GM19035 (cell line): ENCODE results near the gene TJAP1.
"Not testable (repeated sequence)": the region's sequence is repeated elsewhere in the genome, so short reads cannot be mapped to it uniquely, and the experiment has no call there.

Source experiments
- ATAC-seq: cut with Tn5 transposase; IDR thresholded peaks from one replicate; pipeline ENCODE4 v1.9.1; 2021; ENCODE audit not compliant: unreplicated experiment

Gene TJAP1

DNA sequence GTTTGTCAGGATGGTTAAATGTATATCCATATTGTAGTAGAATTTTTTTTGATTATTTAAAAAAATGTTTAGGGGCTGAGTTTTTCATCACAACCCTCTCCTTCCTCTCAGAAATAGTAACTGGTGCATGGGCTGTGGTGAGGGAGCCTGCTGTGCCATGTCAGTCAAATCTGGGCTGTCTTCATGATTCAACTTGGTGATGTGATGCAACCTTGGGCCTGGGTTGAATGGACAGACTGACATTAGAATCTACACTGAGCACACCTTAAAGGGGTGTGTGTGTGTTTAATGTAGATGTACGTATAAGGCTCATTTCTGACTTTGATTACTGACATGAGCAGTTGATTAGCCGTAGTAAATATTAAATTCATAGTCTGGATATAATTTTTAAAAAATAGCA lies 3.7 kb downstream of the TJAP1 start:
- no peak for ATAC-seq

DNA sequence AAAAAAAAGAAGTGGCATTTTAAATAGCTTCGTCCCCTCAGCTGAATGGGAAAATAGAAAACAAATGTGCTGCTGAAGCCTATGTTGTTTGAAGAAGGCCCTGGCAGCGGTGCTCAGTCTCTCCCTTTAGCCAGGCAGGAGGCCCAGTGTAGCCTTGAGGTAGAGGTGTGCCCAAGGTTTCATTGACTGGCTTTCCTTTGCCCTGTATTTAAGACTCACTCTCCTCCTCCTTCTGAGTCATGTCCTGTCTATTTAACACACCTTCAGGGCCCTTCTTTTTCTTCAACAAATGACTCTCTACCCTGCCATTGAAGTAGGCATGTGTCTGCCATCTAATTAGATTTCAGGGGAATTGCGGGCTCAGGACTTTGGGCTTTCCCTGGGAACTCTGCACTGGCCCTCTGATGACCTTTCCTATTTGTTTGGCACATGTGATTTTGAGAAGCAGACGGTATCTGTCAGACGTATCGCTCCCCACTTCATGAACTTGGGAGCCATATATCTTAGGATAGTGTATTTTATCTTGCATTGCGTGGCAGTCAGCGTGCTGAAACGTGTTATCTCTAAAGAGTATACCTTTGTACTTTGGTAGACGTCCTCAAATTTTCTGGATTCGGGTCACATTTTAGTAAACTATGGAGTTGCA lies 4.3 kb downstream of the TJAP1 start:
- no peak for ATAC-seq

DNA sequence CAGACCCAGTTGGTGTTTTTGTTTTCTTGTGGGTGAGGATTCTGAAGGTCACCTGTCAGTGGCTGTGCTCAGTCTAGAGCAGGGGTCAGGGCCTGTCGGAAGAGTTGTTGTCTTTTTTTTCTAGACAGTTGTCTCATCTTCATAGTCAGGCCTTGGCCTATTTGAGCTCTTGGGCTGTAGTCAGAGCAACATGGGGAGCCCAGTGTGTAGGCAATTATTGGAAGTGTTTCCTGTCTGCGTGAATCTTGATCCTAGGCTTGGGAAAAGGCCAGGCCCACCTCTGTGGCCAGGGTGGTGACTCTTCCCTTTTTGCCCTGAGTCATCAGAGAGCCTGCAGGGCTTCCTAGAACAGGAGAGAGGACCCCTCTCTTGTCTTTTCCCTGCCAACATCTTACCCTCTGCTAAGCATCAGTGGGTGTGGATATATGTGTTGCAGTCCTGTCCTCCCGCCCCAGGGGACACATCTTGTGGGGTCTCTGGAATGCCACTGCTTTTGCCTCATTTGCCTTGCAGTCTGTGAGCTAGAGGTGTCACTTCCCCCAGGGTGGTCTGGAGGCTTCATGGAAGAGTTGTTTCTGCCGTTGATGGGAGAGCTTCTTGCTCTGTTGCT lies 11.4 kb downstream of the TJAP1 start:
- no peak for ATAC-seq

DNA sequence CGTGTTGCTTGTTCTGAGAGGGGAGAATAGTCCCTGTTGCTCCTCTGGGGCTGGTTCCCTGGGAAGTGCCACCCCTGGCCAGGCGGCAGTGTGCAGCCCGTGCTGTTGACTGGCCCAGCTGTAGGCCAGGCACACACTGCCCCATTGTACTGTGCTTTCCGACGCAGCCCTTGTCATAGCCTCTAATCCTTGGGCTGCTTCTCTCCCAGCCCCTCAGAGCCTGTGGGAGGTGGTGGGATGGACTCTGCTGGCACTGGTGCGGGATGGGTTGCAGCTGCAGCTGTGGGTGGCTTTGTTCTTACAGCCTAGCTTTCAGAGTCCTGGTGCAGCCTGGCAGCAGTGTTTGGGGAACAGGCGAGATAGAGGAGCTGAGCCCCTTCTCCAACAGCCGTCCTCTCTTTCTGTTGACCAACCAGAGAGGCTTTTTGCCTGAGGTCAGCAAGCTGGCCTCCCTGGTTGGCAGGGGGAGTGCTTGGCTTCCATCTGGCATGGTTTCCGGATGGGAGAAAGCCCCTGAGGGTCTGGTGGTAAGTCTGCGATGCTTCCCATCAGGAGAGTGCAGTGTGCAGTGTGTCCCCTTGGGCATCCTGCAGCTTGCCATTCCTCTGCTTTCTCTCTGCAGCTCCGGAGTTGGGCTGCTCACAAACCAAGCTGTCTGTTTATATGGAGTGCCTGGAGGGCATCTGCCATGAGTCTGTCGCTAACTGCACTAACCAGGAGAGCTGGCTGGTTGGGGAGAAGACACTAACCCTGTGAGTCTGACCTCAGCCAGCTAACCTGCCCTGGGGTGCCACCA lies 12.1 kb downstream of the TJAP1 start:
- ATAC-seq = no peak

DNA sequence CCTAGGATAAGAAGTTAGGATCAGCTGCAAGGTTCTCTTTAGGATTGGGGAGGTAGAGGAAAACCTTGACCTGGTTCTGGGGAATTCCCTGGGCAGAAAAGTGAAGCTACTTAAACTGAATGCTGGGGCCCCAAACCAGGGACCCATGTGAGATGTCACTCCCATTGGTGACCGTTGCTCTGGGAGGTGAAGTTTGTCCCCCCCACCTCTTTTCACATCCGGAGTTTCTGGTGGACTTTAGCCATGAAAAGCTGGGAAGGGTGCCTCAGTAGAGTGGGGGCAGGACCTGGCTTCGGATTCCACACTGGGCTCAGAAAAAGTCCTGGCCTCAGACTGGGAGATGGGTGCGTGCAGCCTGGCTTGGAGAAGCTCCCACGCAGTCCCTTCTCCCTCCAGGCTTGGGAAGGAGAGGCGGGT lies 13.2 kb downstream of the TJAP1 start:
- ATAC-seq = no peak

DNA sequence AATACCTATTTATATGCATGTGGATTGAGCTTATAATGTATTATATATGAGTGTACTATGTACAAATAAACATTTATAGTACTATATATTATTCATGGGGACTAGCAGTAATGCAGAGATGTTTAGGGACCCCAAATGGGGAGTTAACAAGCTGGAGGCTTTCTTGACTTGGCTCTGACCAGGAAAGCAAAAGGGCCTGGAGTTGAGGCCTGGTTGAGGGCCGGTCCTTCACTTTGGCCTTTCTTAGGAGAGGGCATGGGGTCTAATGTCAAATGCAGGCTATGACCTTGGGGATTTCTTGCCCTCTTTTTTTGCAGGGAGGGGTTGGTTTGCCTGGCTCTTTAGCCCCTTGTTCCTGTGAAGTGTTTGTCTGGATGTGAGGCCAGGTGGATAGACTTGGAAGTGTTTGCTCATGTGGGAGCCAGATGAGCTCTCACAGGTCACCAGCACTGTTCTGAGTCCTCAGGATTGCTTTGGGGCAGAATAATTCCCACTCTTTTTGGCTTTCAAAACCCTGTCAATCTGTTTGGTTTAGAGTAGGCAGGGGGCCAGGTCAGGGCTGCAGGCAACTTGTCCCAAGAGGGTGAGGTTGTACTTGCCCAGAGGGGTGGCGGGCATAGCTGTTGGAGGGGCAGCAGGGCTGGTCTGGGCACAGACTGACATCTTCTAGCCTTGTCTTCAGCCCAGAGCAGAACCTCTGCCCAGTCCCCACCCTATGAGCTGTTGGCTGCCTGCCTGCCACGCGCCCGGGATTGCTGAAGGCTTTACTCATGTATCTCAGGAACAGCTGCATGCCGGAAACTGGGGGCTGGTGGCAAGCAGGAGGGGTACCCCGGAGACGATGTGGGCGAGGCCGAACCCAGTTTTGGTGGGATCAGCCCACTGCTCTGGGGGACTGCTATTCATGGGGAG lies 14.6 kb downstream of the TJAP1 start:
- ATAC-seq = no peak

DNA sequence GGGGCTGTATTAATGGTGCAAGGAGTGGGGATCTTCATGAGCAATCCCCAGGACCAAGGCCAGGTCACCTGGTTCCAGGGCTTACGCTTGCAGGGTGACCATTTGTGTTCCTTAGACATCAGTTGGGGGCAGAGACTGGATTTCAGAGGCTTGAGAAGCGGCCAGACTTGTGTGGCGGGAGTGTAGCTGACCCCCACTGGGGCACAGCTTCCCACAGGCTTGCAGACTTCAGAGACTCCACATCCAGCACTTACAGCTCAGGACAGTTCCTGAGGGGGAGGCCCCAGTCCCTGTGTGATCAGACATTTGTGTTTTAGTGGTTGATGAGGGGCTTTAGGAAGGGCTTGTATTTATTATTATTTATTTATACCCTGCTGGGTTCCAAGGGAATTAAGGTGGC lies 15.3 kb downstream of the TJAP1 start:
- no peak for ATAC-seq

DNA sequence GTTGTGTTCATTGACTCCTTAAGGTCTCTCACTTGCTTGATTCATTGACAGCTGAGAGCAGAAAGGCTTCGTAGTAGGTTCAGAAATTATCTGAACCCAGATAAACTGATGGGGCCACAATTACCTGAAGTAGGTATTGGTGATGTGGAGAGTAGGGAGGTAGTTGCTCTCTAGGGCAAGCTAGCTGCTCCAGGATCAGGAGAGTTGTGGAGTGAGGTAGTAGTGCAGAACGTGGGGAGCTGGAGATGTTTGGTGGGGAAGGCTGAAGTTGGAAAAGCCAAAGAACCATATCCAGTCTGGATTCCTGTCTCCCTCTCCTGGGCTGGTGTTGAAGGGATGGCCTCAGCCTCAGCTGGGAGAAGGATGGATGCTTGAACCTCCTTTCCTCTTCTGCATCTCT lies 15.9 kb downstream of the TJAP1 start:
- no peak for ATAC-seq

DNA sequence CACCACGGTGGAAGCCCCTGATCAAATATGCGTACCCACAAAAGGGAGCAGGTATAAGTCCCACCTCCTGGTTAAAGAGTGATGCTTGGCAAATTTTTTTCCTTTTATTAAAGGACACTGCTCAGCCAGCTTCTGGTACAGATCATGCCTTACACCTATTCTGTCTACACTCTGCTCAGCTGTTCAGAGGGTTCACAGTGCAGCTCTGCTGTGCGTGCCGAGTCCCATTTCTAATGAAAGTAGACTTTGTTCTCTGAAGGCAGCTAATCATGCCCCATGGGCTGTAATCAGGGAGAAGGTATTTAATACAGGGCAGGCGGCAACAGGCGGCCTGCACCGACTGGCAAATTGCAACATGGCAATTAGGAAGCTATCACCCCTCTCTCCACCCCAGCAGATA lies 16.5 kb downstream of the TJAP1 start:
- ATAC-seq = no peak

DNA sequence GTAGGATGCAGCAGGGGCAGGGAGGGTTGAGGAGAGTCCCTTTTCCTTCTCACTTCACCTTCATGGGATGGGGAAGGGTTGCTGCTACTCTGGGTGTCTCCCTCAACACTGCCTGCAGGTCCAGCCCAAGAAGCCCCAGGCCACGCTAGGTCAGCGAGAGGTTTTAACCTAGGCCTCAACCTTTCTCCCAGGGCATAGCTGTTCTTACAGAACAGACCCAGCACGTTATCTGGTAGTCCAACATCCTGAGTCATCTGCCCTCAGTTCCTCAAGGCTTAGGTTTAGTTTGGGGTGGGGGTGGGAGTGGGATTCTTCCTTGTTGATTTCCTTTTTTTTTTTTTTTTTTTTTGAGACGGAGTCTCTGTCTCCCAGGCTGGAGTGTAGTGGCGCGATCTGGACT lies 17.0 kb downstream of the TJAP1 start:
- ATAC-seq = no peak

DNA sequence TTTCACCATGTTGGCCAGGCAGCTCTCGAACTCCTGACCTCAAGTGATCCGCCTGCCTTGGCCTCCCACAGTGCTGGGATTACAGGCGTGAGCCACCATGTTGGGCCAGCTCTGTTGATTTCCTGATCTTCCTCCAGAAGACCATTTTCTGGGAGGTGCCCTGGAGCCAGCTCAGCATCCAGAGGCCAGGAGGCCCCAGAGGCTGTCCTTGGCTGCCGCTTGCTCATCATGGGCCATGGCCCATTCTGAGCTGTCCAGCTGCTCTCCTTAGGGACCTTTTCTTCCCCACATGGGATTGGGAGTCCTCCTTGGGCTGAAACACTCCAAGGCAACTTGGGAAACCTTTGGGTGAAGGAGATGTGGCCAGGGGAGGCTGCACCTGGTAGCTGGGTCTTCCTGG lies 17.4 kb downstream of the TJAP1 start:
- no peak for ATAC-seq

DNA sequence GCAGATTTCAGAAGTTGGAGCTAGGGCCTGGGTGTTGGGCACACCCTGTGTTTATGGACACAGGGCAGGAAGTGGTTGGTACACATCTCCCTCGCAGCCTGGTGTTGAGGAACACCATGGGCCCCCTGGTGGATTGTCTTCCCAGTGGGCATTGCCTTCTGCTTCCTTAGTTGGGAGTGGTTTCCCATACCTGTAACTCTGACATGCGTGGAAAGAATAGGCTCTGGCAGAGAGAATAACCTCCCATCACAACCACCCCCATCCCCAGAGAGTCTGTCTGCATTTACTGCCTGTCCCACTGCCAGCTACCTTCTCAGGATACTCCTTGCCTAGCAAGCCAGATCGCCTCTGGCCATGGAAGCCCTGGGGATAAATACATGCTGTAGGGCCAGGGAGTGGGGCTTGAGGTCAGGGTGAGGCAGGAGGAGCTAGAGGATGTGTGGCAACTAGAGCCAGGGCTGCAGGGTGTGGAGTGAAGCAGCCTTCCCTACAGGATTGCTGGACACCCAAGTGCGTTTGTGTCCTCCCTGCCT lies 18.1 kb downstream of the TJAP1 start:
- no peak for ATAC-seq

DNA sequence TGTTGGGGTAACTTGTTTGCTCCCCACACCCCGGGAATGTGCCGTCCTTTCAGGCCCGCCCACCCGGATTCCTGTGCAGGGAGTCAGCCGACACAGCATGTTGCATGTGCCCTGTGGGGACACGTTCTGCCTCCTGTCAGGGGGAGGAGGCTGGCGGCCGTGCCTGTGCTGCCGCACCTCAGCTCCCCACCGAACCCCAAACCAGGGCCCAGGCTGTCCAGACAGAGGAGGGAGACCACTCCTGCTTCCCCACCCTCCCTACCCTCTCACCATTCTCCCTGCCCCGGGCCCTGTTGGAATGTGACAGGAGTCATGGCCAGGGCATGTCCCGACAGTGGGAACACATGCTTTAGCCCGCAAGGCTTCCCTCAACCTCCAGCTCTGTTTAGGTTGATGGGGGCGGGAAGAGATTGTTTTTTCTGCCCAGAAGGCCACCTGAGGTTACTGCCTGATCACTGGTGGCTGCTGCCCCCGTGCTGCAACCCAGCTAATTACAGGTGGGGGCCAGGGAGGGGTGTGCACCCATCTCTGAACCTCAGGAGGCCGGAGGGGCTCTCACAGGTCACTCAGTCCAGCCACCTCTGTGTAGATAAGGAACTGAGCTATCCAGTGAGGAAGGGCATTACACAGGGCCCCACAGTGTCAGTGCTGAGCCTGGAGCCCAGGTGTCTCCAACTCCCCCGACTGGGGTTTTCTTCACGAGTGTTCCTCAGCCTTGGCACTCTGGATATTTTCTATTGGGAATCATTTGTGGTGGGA lies 19.2 kb downstream of the TJAP1 start:
- no peak for ATAC-seq

DNA sequence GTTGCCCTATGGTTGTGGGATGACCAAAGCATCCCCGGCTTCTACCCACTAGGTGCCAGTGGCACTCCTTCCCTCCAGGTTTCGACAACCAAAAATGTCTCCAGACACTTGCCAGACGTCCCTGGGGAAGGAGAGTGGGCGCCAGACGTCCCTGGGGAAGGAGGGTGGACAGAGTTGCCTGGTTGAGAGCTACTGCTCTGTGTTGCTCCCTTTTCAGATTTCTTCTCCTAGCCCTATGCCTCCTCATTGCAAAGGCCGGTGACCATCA lies 19.7 kb downstream of the TJAP1 start:
- ATAC-seq = no peak

DNA sequence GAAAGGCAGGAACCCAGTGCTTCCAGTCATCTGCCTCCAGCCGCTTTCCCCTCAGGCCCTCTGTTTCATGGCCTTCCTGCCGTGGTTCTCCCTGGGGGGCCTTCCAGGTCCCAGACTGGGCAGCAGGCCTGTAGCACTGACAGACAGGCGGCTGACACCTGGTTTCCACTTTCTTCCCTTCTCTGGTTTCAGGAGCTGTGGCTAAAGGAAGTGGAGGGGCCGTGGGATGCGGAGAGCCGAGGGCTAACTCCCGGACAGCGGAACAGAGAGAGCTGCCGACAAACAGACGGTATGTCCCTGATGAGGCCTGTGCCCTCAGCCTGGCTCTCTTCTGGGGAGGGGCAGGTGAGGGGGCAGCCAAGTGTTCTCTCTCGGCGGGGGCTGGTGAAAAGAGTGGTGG lies 20.3 kb downstream of the TJAP1 start:
- no peak for ATAC-seq

DNA sequence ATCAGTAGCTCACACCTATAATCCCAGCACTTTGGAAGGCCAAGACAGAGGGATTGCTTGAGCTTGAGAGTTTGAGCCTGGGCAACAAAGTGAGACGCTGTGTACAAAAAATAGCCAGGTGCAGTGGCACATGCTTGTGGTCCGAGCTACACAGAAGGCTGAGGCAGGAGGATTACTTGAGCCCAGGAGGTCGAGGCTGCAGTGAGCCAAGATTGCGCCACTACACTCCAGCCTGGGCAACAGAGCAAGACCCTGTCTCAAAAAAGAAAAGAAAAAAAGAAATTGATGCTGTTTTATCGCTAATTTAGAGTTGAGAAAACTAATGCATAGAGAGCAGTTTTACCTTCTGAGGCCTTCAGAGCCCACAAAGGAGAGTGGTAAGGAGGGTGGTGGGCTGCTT lies 20.9 kb downstream of the TJAP1 start:
- not testable (repeated sequence) for ATAC-seq

DNA sequence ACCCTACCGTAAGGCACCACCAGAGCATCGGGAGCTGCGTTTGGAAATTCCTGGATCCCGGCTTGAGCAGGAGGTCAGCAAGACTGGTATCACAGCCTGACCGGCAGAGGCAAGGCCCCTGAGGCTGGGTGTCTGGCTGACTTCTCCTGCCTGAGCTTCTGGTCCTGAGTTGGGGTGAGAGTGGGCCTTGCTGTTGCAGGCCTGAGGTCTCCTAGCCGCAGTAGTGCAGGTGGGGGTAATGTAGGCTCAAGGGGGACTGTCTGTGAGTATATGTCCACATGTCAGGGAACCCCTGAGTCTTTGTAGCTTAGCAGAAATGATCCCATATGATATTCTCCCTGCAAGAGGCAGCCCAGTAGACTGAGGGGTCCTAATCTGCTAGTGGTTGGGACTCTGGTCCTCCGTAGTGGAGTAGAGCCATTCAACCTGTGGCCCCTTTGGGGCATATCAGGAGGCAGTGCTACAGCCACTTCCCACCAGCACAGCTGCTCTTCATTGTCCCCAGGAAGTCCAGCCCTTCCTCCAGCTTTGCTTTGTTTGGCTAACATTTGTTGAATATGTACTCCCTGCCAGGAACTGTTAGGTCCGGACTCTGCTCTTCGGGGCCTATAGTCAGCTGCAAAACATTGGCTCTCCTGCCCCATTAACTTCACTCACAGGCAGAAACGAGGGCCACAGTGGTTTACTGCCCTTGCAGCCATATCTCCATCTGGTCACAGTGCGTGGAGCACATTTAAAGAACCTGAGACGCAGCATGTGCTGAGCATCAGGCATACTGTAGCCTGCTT lies 21.9 kb downstream of the TJAP1 start:
- ATAC-seq = no peak

DNA sequence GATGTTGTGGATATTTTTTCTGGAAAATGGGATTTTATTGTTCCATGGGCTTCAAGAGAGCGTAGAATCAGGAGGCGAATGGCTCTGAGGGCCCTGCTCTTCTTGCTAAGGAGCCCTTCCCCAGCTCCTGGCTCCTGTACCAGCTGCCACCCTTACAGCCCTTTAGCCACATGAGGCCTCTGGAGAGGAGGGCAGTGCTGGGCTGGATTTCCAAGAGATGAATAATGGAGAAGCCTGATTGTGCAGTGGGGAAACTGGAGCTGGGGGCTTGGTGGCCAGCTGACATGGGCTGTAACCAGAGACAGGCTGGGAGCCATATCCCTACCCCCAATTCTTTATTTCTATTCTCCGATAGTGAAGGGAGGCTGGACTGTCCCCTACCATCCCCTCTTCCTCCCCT lies 23.6 kb downstream of the TJAP1 start:
- ATAC-seq = no peak

DNA sequence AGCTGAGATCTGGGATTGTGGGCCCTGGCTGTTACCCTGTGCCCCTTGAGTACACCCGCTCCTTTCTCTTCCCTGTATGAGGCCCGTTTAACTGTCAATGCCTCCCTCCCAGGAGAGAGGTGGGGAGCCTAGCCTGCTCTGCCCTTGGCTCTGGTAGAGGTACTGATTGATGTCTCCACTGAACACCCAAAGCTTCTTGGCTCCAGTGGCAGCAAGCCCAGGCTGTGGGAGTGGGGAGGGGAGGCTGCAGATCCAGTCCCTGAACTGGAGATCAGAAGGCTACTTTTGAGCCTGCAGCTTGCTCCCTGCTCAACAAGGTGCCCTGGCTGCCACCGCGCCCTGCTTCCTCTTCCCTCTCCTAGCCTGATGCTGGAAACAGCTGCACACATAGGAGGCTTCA lies 25.3 kb downstream of the TJAP1 start:
- no peak for ATAC-seq

DNA sequence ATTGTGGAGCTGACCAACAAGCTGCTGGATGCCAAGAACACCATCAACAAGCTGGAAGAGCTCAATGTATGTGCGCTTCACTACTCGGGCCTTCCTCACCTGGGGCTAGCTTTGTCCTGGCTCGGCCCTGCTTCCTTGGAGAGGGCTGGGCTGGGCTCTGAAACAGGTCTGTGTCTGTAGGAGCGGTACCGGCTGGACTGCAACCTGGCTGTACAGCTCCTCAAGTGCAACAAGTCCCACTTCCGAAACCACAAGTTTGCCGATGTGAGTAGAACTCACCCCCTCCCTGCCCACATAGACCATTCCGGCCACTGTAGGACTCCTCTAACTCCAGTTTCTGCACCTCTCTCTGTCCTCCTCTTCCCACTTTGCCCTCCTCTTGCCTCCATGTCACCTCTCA lies 26.1 kb downstream of the TJAP1 start:
- ATAC-seq = no peak
